Measurements from ENCODE around the gene PFKFB3. TPM values are rescaled to one million over a fixed set of nuclear protein-coding genes. Genes with fewer than 3 reads are reported as not detected.
"Not testable (repeated sequence)": the region's sequence is repeated elsewhere in the genome, so short reads cannot be mapped to it uniquely, and the experiment has no call there.

Gene PFKFB3
- total and polyA plus RNA-seq, 8 donors: 10.0 to 28.4 (median 17.8) TPM

- no peak for TF ChIP-seq CTCF (IDR thresholded peaks at IDR 0.05)
- no peak overlapping the region for H3K27ac ChIP-seq
- H3K4me1 ChIP-seq: peaks cover 0 to under 1% (median 0%) of the 10 kb centered on the region in 3 donors
- no peak for ATAC-seq
- H3K36me3 ChIP-seq: no peaks in the 10 kb centered on the region
- no peaks in the 10 kb centered on the region for H3K27me3 ChIP-seq
- no peak for FAIRE-seq
- H3K4me3 ChIP-seq: no peak overlapping the region
- no peak for DNase-seq
- H3K9me3 ChIP-seq: no peaks in the 10 kb centered on the region
- intact Hi-C loops (cut with DNase I): no loop called here
- 84% methylated on average over 7 of the region's 7 CpGs for WGBS, 2 donors
Observed at GRCh38 chr10:6292741-6293151, 90.0 kb downstream of the PFKFB3 start.

- H3K36me3 ChIP-seq; H3K4me3 ChIP-seq; FAIRE-seq; ATAC-seq; H3K9me3 ChIP-seq; H3K27me3 ChIP-seq; intact Hi-C loops (cut with DNase I); DNase-seq: not testable (repeated sequence)
- peak overlapping the region in 1 of 4 donors; percentile 34 for H3K27ac ChIP-seq
- WGBS, 2 donors: 88 to 93% methylated on average over 4 of the region's 4 CpGs
- H3K4me1 ChIP-seq: peaks cover 0 to 16% (median 0%) of the 10 kb centered on the region in 3 donors
Observed at GRCh38 chr10:6296425-6296824, 93.7 kb downstream of the PFKFB3 start.

- 59 to 67% methylated on average over 3 of the region's 3 CpGs for WGBS, 2 donors
- peaks cover 0 to 16% (median 0%) of the 10 kb centered on the region in 3 donors for H3K4me1 ChIP-seq
Observed at GRCh38 chr10:6296828-6297251, 94.1 kb downstream of the PFKFB3 start.

GRCh38 chr10:6297522-6297921 is 94.8 kb downstream of the PFKFB3 start:
- FAIRE-seq (no peak), ATAC-seq (no peak), DNase-seq (no peak)
- H3K27ac ChIP-seq: no peak overlapping the region
- intact Hi-C loops (cut with DNase I): no loop called here
- peaks cover 0 to 16% (median 0%) of the 10 kb centered on the region in 3 donors for H3K4me1 ChIP-seq
- TF ChIP-seq CTCF (IDR thresholded peaks at IDR 0.05): no peak
- H3K9me3 ChIP-seq: no peaks in the 10 kb centered on the region
- 79 to 80% methylated on average over 7 of the region's 7 CpGs for WGBS, 2 donors
- H3K36me3 ChIP-seq: no peaks in the 10 kb centered on the region
- no peaks in the 10 kb centered on the region for H3K27me3 ChIP-seq
- H3K4me3 ChIP-seq: no peak overlapping the region

More at GRCh38 chr10:6296828-6297251, 94.1 kb downstream of the PFKFB3 start:
- FAIRE-seq (no peak), ATAC-seq (peak in 3 of 4 donors; percentile 8 to 54 (median 39)), DNase-seq (no peak)
- Histone ChIP-seq H3K4me3 (no peak overlapping the region), H3K27me3 (no peaks in the 10 kb centered on the region), H3K9me3 (no peaks in the 10 kb centered on the region), H3K36me3 (no peaks in the 10 kb centered on the region), H3K27ac (peak overlapping the region in 1 of 4 donors; percentile 34)
- TF ChIP-seq CTCF (IDR thresholded peaks at IDR 0.05): no peak
- intact Hi-C loops (cut with DNase I): no loop called here

GRCh38 chr10:6297951-6298381 is 95.2 kb downstream of the PFKFB3 start:
- H3K27me3 ChIP-seq: no peaks in the 10 kb centered on the region
- no peak overlapping the region for H3K4me3 ChIP-seq
- ATAC-seq: peak; percentile 31 to 58 (median 53)
- TF ChIP-seq CTCF (IDR thresholded peaks at IDR 0.05): no peak
- 16 to 33% methylated on average over 2 of the region's 2 CpGs for WGBS, 2 donors
- FAIRE-seq: no peak
- no peaks in the 10 kb centered on the region for H3K9me3 ChIP-seq
- no peaks in the 10 kb centered on the region for H3K36me3 ChIP-seq
- intact Hi-C loops (cut with DNase I): no loop called here
- DNase-seq: no peak
- H3K27ac ChIP-seq: no peak overlapping the region
- peaks cover 0 to 16% (median 0%) of the 10 kb centered on the region in 3 donors for H3K4me1 ChIP-seq
